H1 (cell line): ENCODE measurements around the gene TIE1. TPM values are rescaled to one million over a fixed set of nuclear protein-coding genes. Genes with fewer than 3 reads are reported as not detected.

Experiments used
- BCL11A ChIP-seq, 2 experiments: IDR thresholded peaks; one replicate each; pipeline ENCODE4 v1.6.1; 2011; ENCODE audit warnings: low read depth in 2 of 2, low read length in 2 of 2, mild to moderate bottlenecking in 2 of 2
- CHD7 ChIP-seq: fragments of 300-600 bp; sonication (generic); IDR thresholded peaks from 2 replicates; pipeline ENCODE4 v1.7.1; 2012; ENCODE audit warnings: low read length, moderate library complexity, mild to moderate bottlenecking, inconsistent platforms; ENCODE audit not compliant: insufficient replicate concordance
- FOSL1 ChIP-seq: IDR thresholded peaks from 2 replicates; pipeline ENCODE4 v1.6.1; 2011; ENCODE audit warnings: mild to moderate bottlenecking, low read depth, low read length, moderate library complexity; ENCODE audit not compliant: insufficient read depth
- GTF2F1 ChIP-seq: IDR thresholded peaks from 2 replicates; pipeline ENCODE4 v1.6.1; 2012; ENCODE audit warnings: low read depth, low read length, improper control_type of control experiment, borderline replicate concordance
- HDAC6 ChIP-seq: IDR thresholded peaks from one replicate; pipeline ENCODE4 v1.7.1; 2012; ENCODE audit warnings: low read depth, mild to moderate bottlenecking, inconsistent platforms, low read length, moderate library complexity
- KDM1A ChIP-seq: fragments of 200-600, 300-600 bp; sonication (generic); IDR thresholded peaks from 2 replicates; pipeline ENCODE4 v1.7.1; 2016; ENCODE audit warnings: mild to moderate bottlenecking, low read length, borderline replicate concordance
- SAP30 ChIP-seq: fragments of 300-600 bp; sonication (generic); IDR thresholded peaks from 2 replicates; pipeline ENCODE4 v1.7.1; 2012; ENCODE audit warnings: low read length, moderate library complexity, mild to moderate bottlenecking, inconsistent platforms; ENCODE audit not compliant: insufficient read depth, insufficient replicate concordance
- USF2 ChIP-seq: IDR thresholded peaks from 2 replicates; pipeline ENCODE4 v1.6.1; 2011; ENCODE audit warnings: low read length, improper control_type of control experiment
- polyA plus RNA-seq, 7 experiments: library from polyadenylated mRNA; depleted of rRNA in 3 of 7; stranded (reverse) in 5 of 7; unstranded in 2 of 7; fragments of >200 nt in 5 of 7; fragments of 200-250 nt in 2 of 7; gene quantifications; 1 replicate in 5 of 7; 2 replicates in 1 of 7; 4 replicates in 1 of 7; pipeline versions ENCODE4 v1.2.1 to v1.2.3, GENCODE V29; 2011 to 2013; ENCODE audit warnings: missing spikeins in 2 of 7, mixed read lengths in 2 of 7
- total RNA-seq: library from RNA; stranded (reverse); fragmentation: NEBNext Ultra II Directional; extraction: Animal tissue kit (Norgen Biotek cat#: 25700); gene quantifications from 2 replicates; pipeline ENCODE4 v1.2.1, GENCODE V29; 2021

Gene TIE1
- total and polyA plus RNA-seq, 2 of the 8 experiments (the other 6 are each of a cell fraction or from before 2014, with no cell fraction given): 0.74 to 2.2 TPM

- TF ChIP-seq BCL11A (IDR thresholded peaks at IDR 0.05; ENCODE audit: low read depth in 2 of 2, low read length in 2 of 2) (no peak), FOSL1 (no peak), CHD7 (no peak), HDAC6 (no peak), GTF2F1 (no peak), USF2 (no peak), SAP30 (no peak), KDM1A (peak; percentile 74; the same call in 1 of the 2 replicates)
These were observed 30.2 kb upstream of the TIE1 start (continued) for GRCh38 chr1:43270421-43271095.
